Adipose tissue (tissue), 3 donors: ENCODE results near the gene JPH3. TPM values are rescaled to one million over a fixed set of nuclear protein-coding genes. Genes with fewer than 3 reads are reported as not detected.

ENCODE experiments used
- H3K27ac ChIP-seq: one replicate; pipeline ENCODE4 v1.5.1; 2013; ENCODE audit warnings: low read depth, low read length
- WGBS, 3 donors: extraction: QIAGEN DNeasy Blood & Tissue Kit; methylation state at CpG; one replicate each; pipeline ENCODE4 v1.1.7; 2013; 5-methylcytosine and 5-hydroxymethylcytosine counted together
- polyA plus RNA-seq, 3 donors: library from polyadenylated mRNA; stranded (reverse); fragments of 200-250 nt; gene quantifications; one replicate each; pipeline ENCODE4 v1.2.3, GENCODE V29; 2013
- donor health status: healthy with polysubstance abuse.
- donor health status: Bipolar disorder and iron deficiency.
- donor health status: healthy.

JPH3 gene
- polyA plus RNA-seq, 3 donors: 0.07 to 0.17 TPM; not detected in 1

- no peak overlapping the region for H3K27ac ChIP-seq
- 86 to 92% (median 89%) methylated on average over 13 of the region's 13 CpGs for WGBS, 3 donors
These were observed 35.0 kb downstream of the JPH3 start for GRCh38 chr16:87637357-87637756.

GRCh38 chr16:87638736-87639135 is 36.4 kb downstream of the JPH3 start:
- WGBS, 3 donors: 72 to 84% (median 79%) methylated on average over 9 to 10 of the region's 10 CpGs
- H3K27ac ChIP-seq: no peak overlapping the region

- WGBS, 3 donors: 67 to 73% (median 69%) methylated on average over 11 of the region's 11 CpGs
- H3K27ac ChIP-seq: no peak overlapping the region
These were observed 39.4 kb downstream of the JPH3 start for GRCh38 chr16:87641721-87642120.

DNA sequence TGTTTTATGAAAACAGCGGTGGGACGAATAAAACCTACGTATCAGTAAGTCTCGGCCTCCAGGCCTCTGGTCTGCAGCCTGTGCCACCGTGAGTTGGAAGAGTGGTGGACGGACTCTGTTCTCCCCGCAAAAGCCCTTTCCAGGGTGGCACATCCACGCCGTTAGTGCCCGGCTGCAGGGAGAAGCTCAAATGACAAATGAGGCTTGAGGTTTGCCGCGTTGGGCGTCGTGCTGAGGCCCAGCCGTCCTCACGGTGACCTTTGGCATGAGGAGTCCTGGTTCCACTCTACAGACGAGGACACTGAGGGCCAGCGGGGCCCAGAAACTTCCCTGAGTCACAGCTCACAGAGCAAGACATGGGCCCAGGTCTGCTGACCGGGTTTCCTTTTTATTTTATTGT is 40.2 kb downstream of the JPH3 start:
- 81 to 83% (median 83%) methylated on average over 19 of the region's 19 CpGs for WGBS, 3 donors
- no peak overlapping the region for H3K27ac ChIP-seq

GRCh38 chr16:87644186-87644585 is 41.9 kb downstream of the JPH3 start:
- H3K27ac ChIP-seq: no peak overlapping the region
- 94 to 96% (median 96%) methylated on average over 35 of the region's 35 CpGs for WGBS, 3 donors

GRCh38 chr16:87644596-87644995 is 42.3 kb downstream of the JPH3 start:
- WGBS, 3 donors: 95 to 98% (median 96%) methylated on average over 44 of the region's 44 CpGs
- H3K27ac ChIP-seq: no peak overlapping the region

- 67 to 79% (median 71%) methylated on average over 9 of the region's 9 CpGs for WGBS, 3 donors
- no peak overlapping the region for H3K27ac ChIP-seq
These were observed 43.5 kb downstream of the JPH3 start for GRCh38 chr16:87645802-87646201.

- WGBS, 3 donors: 74 to 82% (median 82%) methylated on average over 33 of the region's 33 CpGs
- no peak overlapping the region for H3K27ac ChIP-seq
These were observed 45.3 kb downstream of the JPH3 start for GRCh38 chr16:87647431-87648185.

- no peak overlapping the region for H3K27ac ChIP-seq
- 51 to 55% (median 52%) methylated on average over 23 of the region's 23 CpGs for WGBS, 3 donors
These were observed 45.9 kb downstream of the JPH3 start for GRCh38 chr16:87648236-87648635.

- 63 to 77% (median 76%) methylated on average over 29 of the region's 29 CpGs for WGBS, 3 donors
- no peak overlapping the region for H3K27ac ChIP-seq
These were observed 46.6 kb downstream of the JPH3 start for GRCh38 chr16:87648698-87649487.

DNA sequence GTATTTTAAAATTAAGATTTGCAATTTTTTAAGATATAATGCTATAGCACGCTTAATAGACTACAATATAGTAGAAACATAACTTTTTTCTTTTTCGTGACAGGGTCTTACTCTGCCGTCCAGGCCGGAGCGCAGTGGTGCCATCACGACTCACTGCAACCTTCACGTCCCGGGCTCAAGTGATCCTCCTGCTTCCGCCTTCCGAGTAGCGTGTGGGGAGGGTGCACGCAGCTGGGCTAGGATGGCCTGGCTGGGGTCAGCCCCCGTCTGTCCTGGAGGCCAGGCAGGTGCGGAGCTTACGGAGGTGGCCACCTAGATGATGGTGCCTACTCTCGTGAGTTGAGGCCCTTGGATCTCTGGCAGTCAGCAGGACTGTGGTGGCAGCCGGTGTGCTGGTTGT is 50.1 kb downstream of the JPH3 start:
- 87 to 92% (median 90%) methylated on average over 17 of the region's 17 CpGs for WGBS, 3 donors
- no peak overlapping the region for H3K27ac ChIP-seq

GRCh38 chr16:87652799-87653198 is 50.5 kb downstream of the JPH3 start:
- no peak overlapping the region for H3K27ac ChIP-seq
- 44 to 52% (median 44%) methylated on average over 6 of the region's 6 CpGs for WGBS, 3 donors

DNA sequence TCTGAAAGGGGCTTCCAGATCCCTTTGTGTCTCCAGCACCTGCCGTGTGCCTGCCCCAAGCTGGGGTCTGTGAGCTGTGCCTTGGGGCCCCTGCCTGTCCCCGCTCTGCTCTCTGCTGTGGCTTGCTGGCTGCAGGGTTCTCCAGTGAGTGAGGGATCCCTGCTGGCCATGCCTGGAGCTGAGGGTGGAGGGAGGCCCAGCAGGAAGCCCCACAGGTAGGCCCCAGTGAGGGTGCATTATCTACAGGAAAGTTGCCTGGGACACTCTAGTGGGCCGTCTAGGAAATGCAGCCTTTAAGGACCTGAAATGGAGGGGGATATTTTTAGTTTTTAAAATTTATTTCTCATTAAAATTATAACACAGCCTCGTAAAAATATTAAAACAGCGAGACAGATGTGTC is 50.9 kb downstream of the JPH3 start:
- H3K27ac ChIP-seq: no peak overlapping the region
- WGBS, 3 donors: 54 to 74% (median 68%) methylated on average over 5 of the region's 5 CpGs

- 81 to 85% (median 82%) methylated on average over 25 of the region's 25 CpGs for WGBS, 3 donors
- H3K27ac ChIP-seq: no peak overlapping the region
These were observed 52.5 kb downstream of the JPH3 start for GRCh38 chr16:87654826-87655225.

DNA sequence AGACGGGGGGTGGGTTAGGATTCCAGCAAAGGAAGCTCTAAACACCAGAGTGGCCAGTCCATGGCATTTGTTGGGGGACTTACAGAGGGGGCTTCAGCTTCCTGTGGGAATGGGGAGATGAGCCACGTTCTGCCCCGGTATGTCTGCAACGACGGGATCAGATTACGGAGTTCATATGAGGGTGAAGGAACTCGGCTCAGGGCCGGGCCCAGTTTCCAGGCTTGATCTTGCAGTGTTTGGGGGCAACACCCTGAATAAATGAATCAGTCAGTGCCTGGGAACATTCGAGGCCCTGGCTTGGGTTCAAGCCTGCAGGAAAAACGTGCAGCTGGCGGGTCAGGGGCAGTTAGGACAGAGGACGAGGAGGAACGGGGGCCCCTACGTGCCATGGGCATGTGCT is 54.0 kb downstream of the JPH3 start:
- no peak overlapping the region for H3K27ac ChIP-seq
- 51 to 55% (median 53%) methylated on average over 14 of the region's 14 CpGs for WGBS, 3 donors

DNA sequence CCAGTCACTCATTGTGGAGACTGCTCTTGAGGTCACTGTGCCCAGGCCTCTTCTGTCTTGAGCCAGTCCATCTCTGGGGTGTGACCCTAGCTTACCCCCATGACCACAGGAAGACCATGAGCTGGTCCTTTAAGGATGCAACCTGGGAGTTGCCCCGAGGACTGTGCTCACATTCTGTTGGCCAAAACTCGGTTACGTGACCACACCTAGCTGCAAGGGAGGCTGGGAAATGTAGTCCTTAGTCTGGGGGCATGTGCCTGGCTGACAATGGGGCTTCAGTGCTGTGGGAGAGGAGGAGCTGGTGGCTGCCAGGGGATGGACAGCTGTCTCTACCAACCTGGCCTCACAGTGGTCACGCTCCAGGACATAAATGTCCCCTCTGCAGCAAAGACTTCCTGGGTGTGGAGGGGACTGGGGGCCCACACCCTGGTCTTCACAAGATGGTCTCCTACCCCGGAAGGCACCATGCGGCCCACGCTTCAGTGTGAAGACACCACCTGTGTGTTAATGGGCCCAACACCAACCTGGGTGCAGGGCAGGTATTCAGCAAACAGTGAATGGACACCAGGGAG is 55.4 kb downstream of the JPH3 start:
- 71 to 73% (median 71%) methylated on average over 7 of the region's 7 CpGs for WGBS, 3 donors
- H3K27ac ChIP-seq: no peak overlapping the region

- H3K27ac ChIP-seq: no peak overlapping the region
- 29 to 55% (median 46%) methylated on average over 14 of the region's 14 CpGs for WGBS, 3 donors
These were observed 56.4 kb downstream of the JPH3 start for GRCh38 chr16:87658564-87659225.

GRCh38 chr16:87661561-87661960 is 59.3 kb downstream of the JPH3 start:
- 7 to 16% (median 10%) methylated on average over 16 of the region's 16 CpGs for WGBS, 3 donors

More at GRCh38 chr16:87661561-87661960, 59.3 kb downstream of the JPH3 start:
- H3K27ac ChIP-seq: no peak overlapping the region
